Dendritic cell treated with granulocyte-macrophage colony-stimulating factor and Interleukin-4, amounts not matched to agents 40 ng/mL and 50 ng/mL, for 4 days (primary cell): ENCODE measurements around the gene ABCA3.

Experiments used
- H3K27ac Mint-ChIP-seq: one replicate; pipeline ENCODE4 v1.8.0; 2022; ENCODE audit warnings: mild to moderate bottlenecking, mixed read lengths
- H3K27me3 Mint-ChIP-seq: one replicate; pipeline ENCODE4 v1.8.0; 2022; ENCODE audit warnings: mild to moderate bottlenecking, mixed read lengths
- H3K36me3 Mint-ChIP-seq: one replicate; pipeline ENCODE4 v1.8.0; 2022; ENCODE audit warnings: low read depth, mixed read lengths
- H3K4me1 Mint-ChIP-seq: one replicate; pipeline ENCODE4 v1.8.0; 2022; ENCODE audit warnings: low read depth, mixed read lengths
- H3K4me3 Mint-ChIP-seq: one replicate; pipeline ENCODE4 v1.8.0; 2022; ENCODE audit warnings: mild to moderate bottlenecking, moderate library complexity, mixed read lengths
- H3K9me3 Mint-ChIP-seq: one replicate; pipeline ENCODE4 v1.8.0; 2022; ENCODE audit warnings: mixed read lengths
- intact Hi-C: fragments of 100-400 bp; cut with micrococcal nuclease; formaldehyde crosslinking; loops from one replicate; pipeline ENCODE4 v1.15.0; 2022

ABCA3 gene

GRCh38 chr16:2317231-2318020, 23.1 kb downstream of the ABCA3 start:
- intact Hi-C loops = no loop called here
- H3K4me3 Mint-ChIP-seq = no peak overlapping the region
- H3K9me3 Mint-ChIP-seq = no peaks in the 10 kb centered on the region
- no peaks in the 10 kb centered on the region for H3K27me3 Mint-ChIP-seq
- no peaks in the 10 kb centered on the region for H3K4me1 Mint-ChIP-seq
- no peak overlapping the region for H3K27ac Mint-ChIP-seq
- H3K36me3 Mint-ChIP-seq = no peaks in the 10 kb centered on the region

DNA sequence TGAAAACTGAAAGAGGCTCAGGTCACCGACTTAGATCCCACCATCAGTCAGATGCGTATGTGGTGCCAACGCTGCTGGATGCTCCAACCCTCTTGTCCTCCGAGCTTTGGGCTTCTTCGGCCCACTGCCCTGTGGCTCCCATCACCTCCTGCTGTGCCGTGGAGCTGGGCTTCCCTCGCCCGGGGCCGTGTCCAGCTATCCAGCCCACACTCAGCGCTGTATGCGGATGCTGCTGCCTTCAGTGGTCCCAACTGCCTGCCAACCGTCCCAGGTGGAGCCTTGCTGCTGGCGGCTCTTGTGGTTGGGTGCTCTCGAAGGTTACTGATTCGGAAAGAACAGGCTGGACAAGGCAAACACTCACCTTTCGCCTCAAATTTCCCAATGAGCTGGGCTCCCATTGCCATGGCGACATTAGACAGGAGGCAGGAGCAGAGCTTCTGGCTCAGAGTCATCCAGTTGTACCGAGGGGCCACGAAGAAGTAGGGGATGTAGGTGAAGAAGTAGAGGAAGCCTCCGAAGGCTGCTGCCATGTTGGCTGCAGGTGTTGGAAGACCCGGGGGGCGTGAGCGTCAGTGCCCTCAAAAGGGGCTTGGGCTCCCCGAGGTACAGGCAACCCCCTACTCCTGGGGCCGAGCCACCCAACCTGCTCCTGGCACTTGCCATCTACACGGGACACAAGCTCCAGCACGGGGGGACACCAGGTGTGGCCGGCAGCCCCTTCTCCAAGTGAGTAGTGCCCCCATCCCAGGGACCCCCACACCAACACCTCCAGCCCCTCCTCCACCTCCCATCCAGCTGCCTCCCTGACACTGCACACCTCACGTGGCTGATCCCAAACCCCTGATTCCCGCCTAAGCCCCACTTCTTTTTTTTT, 32.2 kb downstream of the ABCA3 start:
- Mint-ChIP-seq H3K4me1 (no peaks in the 10 kb centered on the region), H3K27me3 (no peaks in the 10 kb centered on the region), H3K4me3 (no peak overlapping the region), H3K9me3 (no peaks in the 10 kb centered on the region), H3K36me3 (no peaks in the 10 kb centered on the region), H3K27ac (no peak overlapping the region)
- intact Hi-C loops = no loop called here

GRCh38 chr16:2299915-2300192, 40.7 kb downstream of the ABCA3 start:
- Mint-ChIP-seq H3K4me3 (no peak overlapping the region), H3K27me3 (no peaks in the 10 kb centered on the region), H3K9me3 (no peaks in the 10 kb centered on the region), H3K4me1 (peaks cover 16% of the 10 kb centered on the region), H3K27ac (no peak overlapping the region), H3K36me3 (no peaks in the 10 kb centered on the region)
- intact Hi-C loops = no loop called here

- Mint-ChIP-seq H3K4me1 (peaks cover 16% of the 10 kb centered on the region), H3K4me3 (no peak overlapping the region), H3K36me3 (no peaks in the 10 kb centered on the region), H3K27me3 (no peaks in the 10 kb centered on the region), H3K27ac (no peak overlapping the region), H3K9me3 (no peaks in the 10 kb centered on the region)
- intact Hi-C loops = no loop called here
Observed at GRCh38 chr16:2299121-2299914, 41.2 kb downstream of the ABCA3 start.

DNA sequence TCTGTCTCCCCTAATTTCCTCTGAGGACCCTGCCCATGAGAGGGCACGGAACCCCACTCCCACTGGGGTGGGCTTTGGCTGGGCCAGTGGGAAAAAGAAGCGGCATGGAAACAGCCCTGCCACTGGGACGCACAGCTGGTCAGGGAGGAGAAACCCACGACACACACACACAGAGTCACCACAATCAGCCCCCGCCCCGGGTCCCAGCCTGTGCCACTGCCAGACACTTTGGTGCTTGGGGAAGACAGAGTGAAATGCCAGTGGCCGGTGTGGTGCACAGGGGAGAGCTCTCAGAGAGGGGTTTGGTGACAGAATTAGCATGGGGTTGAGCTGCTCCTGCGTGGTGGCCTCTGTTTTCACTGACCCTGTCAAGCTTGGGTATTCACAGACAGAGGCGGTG, 41.9 kb downstream of the ABCA3 start:
- Mint-ChIP-seq H3K4me1 (peaks cover 16% of the 10 kb centered on the region), H3K27me3 (no peaks in the 10 kb centered on the region), H3K4me3 (no peak overlapping the region), H3K27ac (no peak overlapping the region), H3K36me3 (no peaks in the 10 kb centered on the region), H3K9me3 (no peaks in the 10 kb centered on the region)
- intact Hi-C loops = no loop called here

DNA sequence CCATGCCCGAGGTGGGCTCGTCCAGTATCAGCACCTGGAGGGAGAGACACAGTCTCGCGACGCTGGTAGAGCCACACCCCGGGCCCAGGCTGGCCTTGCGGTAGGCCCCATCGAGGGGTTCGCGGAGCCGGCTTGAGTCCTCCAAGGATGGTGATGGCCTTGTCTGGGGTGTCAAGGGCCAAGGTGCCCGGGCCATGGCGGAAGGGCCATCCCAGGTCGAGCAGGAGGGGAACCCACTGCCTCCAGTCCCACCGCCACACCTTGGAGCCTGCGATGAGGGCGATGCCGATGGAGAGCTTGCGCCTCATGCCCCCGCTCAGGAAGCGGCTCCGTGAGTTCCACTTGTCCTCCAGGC, 43.0 kb downstream of the ABCA3 start:
- intact Hi-C loops = no loop called here
- H3K36me3 Mint-ChIP-seq = no peaks in the 10 kb centered on the region
- H3K4me3 Mint-ChIP-seq = no peak overlapping the region
- H3K27me3 Mint-ChIP-seq = no peaks in the 10 kb centered on the region
- H3K4me1 Mint-ChIP-seq = peaks cover 16% of the 10 kb centered on the region
- H3K9me3 Mint-ChIP-seq = no peaks in the 10 kb centered on the region
- H3K27ac Mint-ChIP-seq = no peak overlapping the region

- intact Hi-C loops = no loop called here
Observed at GRCh38 chr16:2296661-2297505, 43.6 kb downstream of the ABCA3 start.

DNA sequence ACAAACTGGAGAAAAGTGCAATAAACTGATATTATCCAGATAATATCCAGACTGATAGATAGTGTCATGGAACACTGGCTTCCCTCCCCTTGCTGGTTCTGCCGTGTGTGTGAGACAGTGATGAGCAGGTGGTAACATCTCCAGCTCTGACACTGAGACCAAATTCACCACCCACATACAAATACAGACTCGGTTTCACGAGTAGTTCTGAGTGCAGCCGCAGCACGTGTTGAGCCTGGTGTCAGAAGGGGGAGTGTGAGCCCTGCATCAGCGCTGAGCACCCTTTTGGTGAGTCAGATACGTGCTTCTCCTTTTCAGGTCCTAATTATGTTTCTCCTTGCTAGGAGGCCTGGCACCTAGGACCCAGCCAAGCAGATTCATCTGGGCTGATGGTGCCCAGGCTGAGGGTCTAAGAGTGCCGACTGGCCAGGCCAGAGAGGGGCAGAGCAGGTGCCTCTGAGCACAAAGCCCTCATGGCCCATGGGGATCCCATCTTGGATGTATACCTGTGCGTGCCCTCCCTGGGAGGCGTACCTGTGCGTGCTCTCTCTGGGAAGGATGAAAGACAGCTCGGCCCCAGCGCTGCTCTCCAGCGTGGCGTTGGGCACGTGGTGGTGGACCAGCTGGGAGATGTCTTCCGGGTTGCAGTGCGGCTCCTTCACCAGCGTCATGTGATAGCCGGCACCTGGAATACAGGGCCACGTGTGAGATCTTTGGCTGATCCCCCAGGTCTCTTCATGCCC, 45.3 kb downstream of the ABCA3 start:
- Mint-ChIP-seq H3K36me3 (no peaks in the 10 kb centered on the region), H3K27ac (no peak overlapping the region), H3K9me3 (no peaks in the 10 kb centered on the region), H3K27me3 (no peaks in the 10 kb centered on the region), H3K4me1 (peaks cover 16% of the 10 kb centered on the region), H3K4me3 (no peak overlapping the region)
- intact Hi-C loops = no loop called here

More at GRCh38 chr16:2296661-2297505, 43.6 kb downstream of the ABCA3 start:
- Mint-ChIP-seq H3K4me3 (no peak overlapping the region), H3K4me1 (peaks cover 16% of the 10 kb centered on the region), H3K9me3 (no peaks in the 10 kb centered on the region), H3K27ac (no peak overlapping the region), H3K36me3 (no peaks in the 10 kb centered on the region), H3K27me3 (no peaks in the 10 kb centered on the region)

DNA sequence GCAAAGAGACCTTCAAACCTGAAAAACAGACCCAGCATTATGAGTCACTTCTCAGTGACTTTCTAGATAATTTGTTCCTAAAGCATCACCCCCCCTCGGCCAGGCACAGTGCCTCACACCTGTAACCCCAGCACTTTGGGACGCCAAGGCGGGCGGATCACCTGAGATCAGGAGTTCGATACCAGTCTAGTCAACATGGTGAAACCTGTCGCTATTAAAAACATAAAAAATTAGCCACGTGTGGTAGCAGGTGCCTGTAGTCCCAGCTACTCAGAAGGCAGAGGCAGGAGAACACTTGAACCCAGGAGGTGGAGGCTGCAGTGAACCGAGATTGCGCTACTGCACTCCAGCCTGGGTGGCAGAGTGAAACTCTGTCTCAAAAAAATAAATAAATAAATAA, 48.3 kb downstream of the ABCA3 start:
- intact Hi-C loops = no loop called here
- H3K4me1 Mint-ChIP-seq = peaks cover 16% of the 10 kb centered on the region
- H3K9me3 Mint-ChIP-seq = no peaks in the 10 kb centered on the region
- no peaks in the 10 kb centered on the region for H3K36me3 Mint-ChIP-seq
- H3K4me3 Mint-ChIP-seq = no peak overlapping the region
- no peaks in the 10 kb centered on the region for H3K27me3 Mint-ChIP-seq
- no peak overlapping the region for H3K27ac Mint-ChIP-seq

GRCh38 chr16:2289282-2289681, 51.2 kb downstream of the ABCA3 start:
- Mint-ChIP-seq H3K4me1 (no peaks in the 10 kb centered on the region), H3K27ac (no peak overlapping the region), H3K36me3 (no peaks in the 10 kb centered on the region), H3K27me3 (no peaks in the 10 kb centered on the region), H3K4me3 (no peak overlapping the region), H3K9me3 (no peaks in the 10 kb centered on the region)
- intact Hi-C loops = no loop called here

GRCh38 chr16:2288726-2289125, 51.8 kb downstream of the ABCA3 start:
- intact Hi-C loops = no loop called here
- Mint-ChIP-seq H3K27ac (no peak overlapping the region), H3K27me3 (no peaks in the 10 kb centered on the region), H3K4me3 (no peak overlapping the region), H3K36me3 (no peaks in the 10 kb centered on the region), H3K4me1 (no peaks in the 10 kb centered on the region), H3K9me3 (no peaks in the 10 kb centered on the region)

DNA sequence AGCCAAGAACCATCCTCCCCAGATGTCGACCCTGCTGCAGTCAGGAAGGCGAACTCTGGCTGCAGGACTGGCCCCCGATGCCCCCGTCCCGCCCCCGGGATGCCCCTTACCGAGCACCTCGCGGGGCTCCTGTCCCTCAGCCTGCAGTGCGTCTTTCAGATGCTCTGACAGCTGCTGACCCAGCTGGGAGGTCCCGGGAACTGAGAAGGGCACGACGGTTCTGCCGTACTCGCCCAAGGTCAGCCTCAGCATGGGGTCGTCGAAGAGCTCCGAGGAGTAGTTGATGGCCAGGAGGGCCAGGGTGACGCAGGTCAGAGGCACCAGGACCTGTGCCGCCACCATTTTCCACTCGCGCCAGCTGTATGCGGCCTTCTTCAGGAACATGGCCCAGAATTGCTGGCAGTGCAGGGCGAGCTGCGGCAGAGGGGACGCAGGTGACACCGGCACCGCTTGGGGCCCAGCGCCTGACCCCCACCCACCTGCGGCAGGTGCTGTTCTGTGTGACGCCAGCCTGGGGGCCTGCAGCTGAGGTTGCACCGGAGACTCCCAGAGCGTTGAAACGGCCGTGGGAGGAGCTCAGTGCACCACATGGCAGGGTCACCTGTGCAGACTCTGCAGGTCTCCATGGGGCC, 52.5 kb downstream of the ABCA3 start:
- Mint-ChIP-seq H3K27ac (no peak overlapping the region), H3K36me3 (no peaks in the 10 kb centered on the region), H3K4me3 (no peak overlapping the region), H3K9me3 (no peaks in the 10 kb centered on the region), H3K4me1 (no peaks in the 10 kb centered on the region), H3K27me3 (no peaks in the 10 kb centered on the region)
- intact Hi-C loops = no loop called here

GRCh38 chr16:2286550-2286949, 54.0 kb downstream of the ABCA3 start:
- Mint-ChIP-seq H3K27me3 (no peaks in the 10 kb centered on the region), H3K4me3 (no peak overlapping the region), H3K27ac (no peak overlapping the region), H3K36me3 (no peaks in the 10 kb centered on the region), H3K4me1 (no peaks in the 10 kb centered on the region), H3K9me3 (no peaks in the 10 kb centered on the region)
- intact Hi-C loops = no loop called here
